Measurements from ENCODE around the gene LIMK1.

DNA sequence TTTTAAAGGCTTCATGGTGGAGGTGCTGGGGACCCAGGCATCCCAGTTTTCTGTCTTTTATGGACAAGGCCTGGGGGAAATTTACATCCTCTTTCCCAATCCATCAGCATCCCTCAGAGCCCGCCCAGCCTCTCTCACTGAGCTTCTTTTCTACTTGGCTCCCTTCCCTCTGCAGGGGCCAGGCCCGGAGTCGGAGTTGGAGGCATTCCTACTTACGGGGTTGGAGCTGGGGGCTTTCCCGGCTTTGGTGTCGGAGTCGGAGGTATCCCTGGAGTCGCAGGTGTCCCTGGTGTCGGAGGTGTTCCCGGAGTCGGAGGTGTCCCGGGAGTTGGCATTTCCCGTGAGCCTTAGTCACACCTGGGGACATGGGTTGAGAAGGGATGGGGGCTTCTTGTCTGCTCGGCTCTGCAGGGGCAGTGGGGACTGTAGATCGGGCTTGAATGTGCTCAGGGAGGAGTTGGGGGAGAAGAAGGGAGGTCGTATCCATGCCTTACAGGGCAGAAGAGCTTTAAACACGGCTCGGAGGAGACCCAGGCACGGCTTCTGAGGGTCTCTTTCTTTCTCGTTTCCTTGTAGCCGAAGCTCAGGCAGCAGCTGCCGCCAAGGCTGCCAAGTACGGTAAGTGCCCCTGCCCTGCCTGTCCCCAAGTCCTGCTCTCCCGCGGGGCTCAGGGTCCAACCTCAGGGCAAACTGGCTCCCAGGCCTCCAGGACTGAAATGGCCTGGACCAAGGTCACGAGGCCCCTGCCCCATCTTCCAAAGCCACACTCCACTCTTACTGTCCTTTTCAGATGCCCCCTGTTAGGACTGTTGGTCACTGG is 27.3 kb upstream of the LIMK1 start:
- TF ChIP-seq, protein P1, sequence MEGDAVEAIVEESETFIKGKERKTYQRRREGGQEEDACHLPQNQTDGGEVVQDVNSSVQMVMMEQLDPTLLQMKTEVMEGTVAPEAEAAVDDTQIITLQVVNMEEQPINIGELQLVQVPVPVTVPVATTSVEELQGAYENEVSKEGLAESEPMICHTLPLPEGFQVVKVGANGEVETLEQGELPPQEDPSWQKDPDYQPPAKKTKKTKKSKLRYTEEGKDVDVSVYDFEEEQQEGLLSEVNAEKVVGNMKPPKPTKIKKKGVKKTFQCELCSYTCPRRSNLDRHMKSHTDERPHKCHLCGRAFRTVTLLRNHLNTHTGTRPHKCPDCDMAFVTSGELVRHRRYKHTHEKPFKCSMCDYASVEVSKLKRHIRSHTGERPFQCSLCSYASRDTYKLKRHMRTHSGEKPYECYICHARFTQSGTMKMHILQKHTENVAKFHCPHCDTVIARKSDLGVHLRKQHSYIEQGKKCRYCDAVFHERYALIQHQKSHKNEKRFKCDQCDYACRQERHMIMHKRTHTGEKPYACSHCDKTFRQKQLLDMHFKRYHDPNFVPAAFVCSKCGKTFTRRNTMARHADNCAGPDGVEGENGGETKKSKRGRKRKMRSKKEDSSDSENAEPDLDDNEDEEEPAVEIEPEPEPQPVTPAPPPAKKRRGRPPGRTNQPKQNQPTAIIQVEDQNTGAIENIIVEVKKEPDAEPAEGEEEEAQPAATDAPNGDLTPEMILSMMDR (conservative IDR thresholded peaks at IDR 0.05; ENCODE audit: low read depth in 2 of 2), result no peak
- TF ChIP-seq, protein P2, sequence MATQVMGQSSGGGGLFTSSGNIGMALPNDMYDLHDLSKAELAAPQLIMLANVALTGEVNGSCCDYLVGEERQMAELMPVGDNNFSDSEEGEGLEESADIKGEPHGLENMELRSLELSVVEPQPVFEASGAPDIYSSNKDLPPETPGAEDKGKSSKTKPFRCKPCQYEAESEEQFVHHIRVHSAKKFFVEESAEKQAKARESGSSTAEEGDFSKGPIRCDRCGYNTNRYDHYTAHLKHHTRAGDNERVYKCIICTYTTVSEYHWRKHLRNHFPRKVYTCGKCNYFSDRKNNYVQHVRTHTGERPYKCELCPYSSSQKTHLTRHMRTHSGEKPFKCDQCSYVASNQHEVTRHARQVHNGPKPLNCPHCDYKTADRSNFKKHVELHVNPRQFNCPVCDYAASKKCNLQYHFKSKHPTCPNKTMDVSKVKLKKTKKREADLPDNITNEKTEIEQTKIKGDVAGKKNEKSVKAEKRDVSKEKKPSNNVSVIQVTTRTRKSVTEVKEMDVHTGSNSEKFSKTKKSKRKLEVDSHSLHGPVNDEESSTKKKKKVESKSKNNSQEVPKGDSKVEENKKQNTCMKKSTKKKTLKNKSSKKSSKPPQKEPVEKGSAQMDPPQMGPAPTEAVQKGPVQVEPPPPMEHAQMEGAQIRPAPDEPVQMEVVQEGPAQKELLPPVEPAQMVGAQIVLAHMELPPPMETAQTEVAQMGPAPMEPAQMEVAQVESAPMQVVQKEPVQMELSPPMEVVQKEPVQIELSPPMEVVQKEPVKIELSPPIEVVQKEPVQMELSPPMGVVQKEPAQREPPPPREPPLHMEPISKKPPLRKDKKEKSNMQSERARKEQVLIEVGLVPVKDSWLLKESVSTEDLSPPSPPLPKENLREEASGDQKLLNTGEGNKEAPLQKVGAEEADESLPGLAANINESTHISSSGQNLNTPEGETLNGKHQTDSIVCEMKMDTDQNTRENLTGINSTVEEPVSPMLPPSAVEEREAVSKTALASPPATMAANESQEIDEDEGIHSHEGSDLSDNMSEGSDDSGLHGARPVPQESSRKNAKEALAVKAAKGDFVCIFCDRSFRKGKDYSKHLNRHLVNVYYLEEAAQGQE (IDR thresholded peaks at IDR 0.05; ENCODE audit: unreplicated experiment), result no peak
